ENCODE measurements around the gene TSTD1.

The TSTD1 gene

DNA sequence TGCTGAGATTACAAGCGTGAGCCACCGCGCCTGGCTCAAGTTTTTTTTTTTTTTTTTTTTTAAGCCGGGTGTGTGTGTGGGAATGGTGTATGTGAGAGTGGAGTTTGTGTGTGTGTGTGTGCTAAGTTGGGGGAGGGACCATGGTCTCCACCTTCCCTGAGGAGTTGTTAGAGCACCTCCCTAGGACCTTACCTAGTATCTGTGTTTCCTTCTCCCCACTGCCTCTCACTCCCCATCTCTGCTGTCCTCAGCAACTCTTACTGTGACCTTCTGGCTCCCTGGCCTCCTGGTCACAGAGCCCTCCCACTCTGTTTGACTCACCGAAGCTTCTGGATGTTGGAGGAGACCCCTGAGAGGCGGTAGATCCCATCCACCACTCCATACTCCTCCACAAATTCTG is 20.5 kb upstream of the TSTD1 start:
- H3K4me3 ChIP-seq: no peak overlapping the region
- no peak overlapping the region for H3K9ac ChIP-seq (ENCODE audit: insufficient read length)
- TF ChIP-seq POLR2AphosphoS5 (IDR thresholded peaks at IDR 0.05; ENCODE audit: borderline replicate concordance, low read depth, low read length) (no peak), EZH2 (IDR thresholded peaks at IDR 0.05) (no peak), FOXP2 (optimal IDR thresholded peaks at IDR 0.05; ENCODE audit: control extremely low read depth, extremely low read length, insufficient read depth) (no peak)
- no peaks in the 10 kb centered on the region for H3K36me3 ChIP-seq (ENCODE audit: insufficient read depth, low read length)
- H3K27ac ChIP-seq: no peak overlapping the region
- DNase-seq (ENCODE audit: low read depth, low spot score): no peak
- H3K9me3 ChIP-seq (ENCODE audit: low read depth, low read length): no peaks in the 10 kb centered on the region

DNA sequence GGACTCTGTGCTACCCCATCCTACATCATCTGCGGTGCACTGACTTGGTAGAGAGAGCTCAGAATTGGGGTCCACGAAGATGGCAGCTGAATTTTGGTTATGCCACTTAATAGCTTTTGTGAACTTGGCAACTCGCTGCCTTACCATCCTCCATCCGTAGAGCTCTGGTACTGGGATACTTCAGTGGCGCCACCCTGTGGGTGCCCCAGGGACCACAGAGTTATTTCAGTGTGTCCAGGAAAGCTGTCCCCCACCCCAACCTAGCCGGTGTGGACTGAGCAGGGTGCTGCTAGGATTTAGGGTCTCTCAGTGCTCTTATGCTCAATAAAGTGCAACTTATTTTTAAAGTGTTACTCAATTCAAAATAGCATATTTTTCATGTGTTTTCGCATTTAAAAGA is 16.0 kb upstream of the TSTD1 start:
- Histone ChIP-seq H3K36me3 (ENCODE audit: insufficient read depth, low read length) (no peaks in the 10 kb centered on the region), H3K9ac (ENCODE audit: insufficient read length) (no peak overlapping the region), H3K27ac (no peak overlapping the region), H3K4me3 (no peak overlapping the region), H3K9me3 (ENCODE audit: low read depth, low read length) (no peaks in the 10 kb centered on the region)
- TF ChIP-seq FOXP2 (optimal IDR thresholded peaks at IDR 0.05; ENCODE audit: control extremely low read depth, extremely low read length, insufficient read depth) (no peak), EZH2 (IDR thresholded peaks at IDR 0.05) (no peak), POLR2AphosphoS5 (IDR thresholded peaks at IDR 0.05; ENCODE audit: borderline replicate concordance, low read depth, low read length) (no peak)
- DNase-seq (ENCODE audit: low read depth, low spot score): no peak

DNA sequence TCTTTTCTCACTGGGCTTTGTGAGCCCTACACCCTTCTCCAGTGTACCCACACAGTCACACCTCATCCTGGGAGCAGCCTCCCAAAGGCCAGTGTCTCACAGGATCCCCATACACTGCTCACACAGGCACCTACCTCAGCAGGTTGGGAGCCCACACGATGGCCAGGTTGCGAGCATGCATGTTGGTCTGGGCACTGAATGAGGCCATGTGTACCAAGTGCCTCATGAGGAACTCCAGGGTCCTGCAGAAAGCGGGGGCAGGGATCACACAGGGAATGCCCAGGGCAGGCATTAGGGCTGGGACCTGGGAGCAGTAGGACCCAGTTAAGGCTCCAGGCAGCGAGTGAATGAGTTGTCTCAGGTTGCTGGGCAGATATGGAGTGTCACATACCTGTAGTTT is 15.5 kb upstream of the TSTD1 start:
- Histone ChIP-seq H3K9ac (ENCODE audit: insufficient read length) (no peak overlapping the region), H3K36me3 (ENCODE audit: insufficient read depth, low read length) (no peaks in the 10 kb centered on the region), H3K27ac (no peak overlapping the region), H3K9me3 (ENCODE audit: low read depth, low read length) (no peaks in the 10 kb centered on the region), H3K4me3 (no peak overlapping the region)
- TF ChIP-seq EZH2 (IDR thresholded peaks at IDR 0.05) (no peak), POLR2AphosphoS5 (IDR thresholded peaks at IDR 0.05; ENCODE audit: borderline replicate concordance, low read depth, low read length) (no peak), FOXP2 (optimal IDR thresholded peaks at IDR 0.05; ENCODE audit: control extremely low read depth, extremely low read length, insufficient read depth) (no peak)
- DNase-seq (ENCODE audit: low read depth, low spot score): no peak

DNA sequence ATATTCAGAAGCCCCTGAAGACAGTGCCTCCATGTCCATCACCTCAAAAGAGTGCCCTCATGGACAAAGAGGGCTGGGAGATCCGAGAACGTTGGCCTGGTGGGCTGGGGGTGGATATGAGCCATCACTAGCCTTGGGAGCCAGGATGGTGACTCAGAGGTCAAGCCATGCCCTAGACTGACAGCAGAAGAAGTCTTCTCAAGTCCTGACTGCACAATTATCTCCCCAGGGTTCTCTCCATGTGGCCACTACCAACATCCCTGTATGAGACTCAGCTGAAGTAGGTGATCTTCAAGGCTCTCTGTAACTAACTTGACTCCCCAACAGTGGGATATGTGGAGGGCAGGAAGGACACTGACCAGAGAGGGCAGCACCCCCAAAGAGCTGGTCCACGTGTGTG is 14.1 kb upstream of the TSTD1 start:
- Histone ChIP-seq H3K9me3 (ENCODE audit: low read depth, low read length) (no peaks in the 10 kb centered on the region), H3K27ac (no peak overlapping the region), H3K9ac (ENCODE audit: insufficient read length) (no peak overlapping the region), H3K4me3 (no peak overlapping the region), H3K36me3 (ENCODE audit: insufficient read depth, low read length) (no peaks in the 10 kb centered on the region)
- no peak for TF ChIP-seq EZH2 (IDR thresholded peaks at IDR 0.05)
- no peak for TF ChIP-seq POLR2AphosphoS5 (IDR thresholded peaks at IDR 0.05; ENCODE audit: borderline replicate concordance, low read depth, low read length)
- TF ChIP-seq FOXP2 (optimal IDR thresholded peaks at IDR 0.05; ENCODE audit: control extremely low read depth, extremely low read length, insufficient read depth): no peak
- DNase-seq (ENCODE audit: low read depth, low spot score): no peak

DNA sequence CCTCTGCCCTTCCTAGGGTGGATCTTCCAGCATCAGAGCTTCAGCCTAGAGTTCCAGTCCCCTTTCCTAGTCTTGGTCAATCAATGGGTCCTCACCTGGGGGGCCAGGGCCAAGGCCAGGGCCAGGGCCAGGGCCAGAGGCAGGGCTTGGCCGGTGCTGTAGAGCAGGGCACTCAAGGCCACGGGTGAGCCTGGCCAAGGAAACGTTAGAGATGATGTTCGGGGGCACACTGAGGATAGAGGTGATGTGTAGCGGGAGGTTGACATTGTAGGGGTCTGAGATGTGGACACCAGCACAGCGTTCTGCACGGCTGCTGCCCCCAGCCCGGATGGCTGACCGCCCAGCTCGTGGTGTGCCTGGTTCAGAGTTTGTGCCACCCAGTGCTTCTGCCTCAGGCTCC is 12.5 kb upstream of the TSTD1 start:
- Histone ChIP-seq H3K9ac (ENCODE audit: insufficient read length) (no peak overlapping the region), H3K36me3 (ENCODE audit: insufficient read depth, low read length) (no peaks in the 10 kb centered on the region), H3K9me3 (ENCODE audit: low read depth, low read length) (no peaks in the 10 kb centered on the region), H3K4me3 (no peak overlapping the region), H3K27ac (no peak overlapping the region)
- DNase-seq (ENCODE audit: low read depth, low spot score): no peak
- no peak for TF ChIP-seq FOXP2 (optimal IDR thresholded peaks at IDR 0.05; ENCODE audit: control extremely low read depth, extremely low read length, insufficient read depth)

DNA sequence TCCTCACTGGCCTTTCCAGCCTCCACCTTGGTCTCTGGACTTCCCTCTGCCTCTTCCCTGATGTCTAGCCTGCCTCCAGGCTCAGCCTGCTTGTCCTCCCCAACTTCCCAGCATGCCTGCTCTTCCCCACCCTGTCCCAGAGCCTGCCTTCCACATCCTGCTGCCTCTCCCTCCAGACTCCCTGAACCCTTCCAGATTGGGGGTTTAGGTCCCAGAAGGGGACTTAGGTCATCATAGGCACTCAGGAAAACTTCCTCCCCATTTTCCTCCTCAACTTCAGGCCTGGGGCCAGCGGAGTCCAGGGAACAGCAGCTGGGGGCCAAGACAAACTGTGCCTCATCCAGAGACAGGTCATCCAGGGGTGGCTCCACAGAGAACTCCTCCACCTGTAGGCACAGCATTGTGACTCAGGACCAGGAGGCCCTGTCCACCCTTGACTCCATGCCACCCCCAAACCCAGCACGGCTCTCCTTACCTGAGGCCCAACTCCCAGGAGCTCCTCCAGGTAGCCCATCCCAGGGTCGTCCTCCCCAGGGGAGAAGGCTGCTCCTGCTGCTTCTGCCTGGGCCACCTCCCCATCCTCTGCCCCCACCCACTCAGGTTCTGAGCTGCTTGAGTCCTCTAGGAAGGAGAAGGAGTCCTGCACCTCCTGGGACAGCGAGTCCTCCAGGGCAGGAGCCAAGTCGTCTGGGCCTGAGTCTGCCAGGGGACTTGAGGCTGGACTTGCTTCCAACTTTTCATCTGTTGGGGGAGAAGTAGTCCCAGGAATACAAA is 10.4 kb upstream of the TSTD1 start:
- Histone ChIP-seq H3K9me3 (ENCODE audit: low read depth, low read length) (no peaks in the 10 kb centered on the region), H3K27ac (no peak overlapping the region), H3K36me3 (ENCODE audit: insufficient read depth, low read length) (no peaks in the 10 kb centered on the region), H3K9ac (ENCODE audit: insufficient read length) (no peak overlapping the region), H3K4me3 (no peak overlapping the region)
- no peak for DNase-seq (ENCODE audit: low read depth, low spot score)
- no peak for TF ChIP-seq EZH2 (IDR thresholded peaks at IDR 0.05)
- no peak for TF ChIP-seq FOXP2 (optimal IDR thresholded peaks at IDR 0.05; ENCODE audit: control extremely low read depth, extremely low read length, insufficient read depth)
- TF ChIP-seq POLR2AphosphoS5 (IDR thresholded peaks at IDR 0.05; ENCODE audit: borderline replicate concordance, low read depth, low read length): no peak

DNA sequence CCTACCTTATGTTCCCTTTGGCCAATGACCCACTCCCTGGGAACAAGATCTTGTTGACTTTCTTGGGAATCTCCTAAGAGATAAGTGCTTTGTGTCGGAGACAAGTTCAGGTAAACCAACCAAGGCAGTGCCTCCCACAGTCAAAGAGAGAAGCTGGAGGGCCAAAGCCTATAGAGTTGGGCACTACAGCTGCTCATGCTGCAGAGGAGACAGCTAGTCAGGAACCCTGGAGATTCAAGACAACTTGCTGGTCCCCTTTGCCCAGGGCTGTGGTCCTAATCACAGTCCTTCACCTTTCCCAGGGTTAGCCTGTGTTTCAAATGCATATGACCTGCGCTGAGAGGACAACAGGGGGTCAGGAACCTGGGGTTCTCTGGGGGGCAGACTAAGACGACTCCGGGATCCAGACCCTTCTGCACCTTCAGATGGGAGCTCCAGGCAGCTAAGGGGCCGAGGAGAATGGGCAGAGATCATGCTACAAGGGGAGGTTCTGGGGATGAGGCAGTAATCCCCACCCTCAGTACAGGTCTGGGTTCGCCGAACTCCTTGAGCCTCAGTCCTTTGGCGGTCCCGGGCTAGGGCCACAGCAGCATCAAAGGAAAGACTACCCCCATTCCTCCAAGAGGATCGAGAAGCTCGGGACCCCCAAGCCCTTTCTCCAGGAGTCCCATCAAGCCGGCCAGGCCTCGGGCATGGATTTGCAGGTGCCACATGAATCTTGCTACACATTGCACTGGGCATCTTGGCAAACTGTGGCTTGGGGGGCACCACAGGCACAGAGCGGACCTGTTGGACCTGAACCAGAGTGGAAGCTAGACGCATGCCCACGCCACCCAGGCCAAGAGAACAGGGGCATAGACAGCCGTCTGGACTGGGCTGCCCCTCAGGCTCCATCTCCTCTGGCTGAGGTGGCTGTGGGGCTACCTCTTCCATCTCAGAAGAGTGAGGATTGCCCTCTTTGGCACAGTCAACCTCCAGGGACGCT is 9.0 kb upstream of the TSTD1 start:
- Histone ChIP-seq H3K4me3 (no peak overlapping the region), H3K9me3 (ENCODE audit: low read depth, low read length) (no peaks in the 10 kb centered on the region), H3K27ac (no peak overlapping the region), H3K9ac (ENCODE audit: insufficient read length) (no peak overlapping the region), H3K36me3 (ENCODE audit: insufficient read depth, low read length) (peaks cover 5% of the 10 kb centered on the region; the same call in 1 of the 2 replicates)
- TF ChIP-seq FOXP2 (optimal IDR thresholded peaks at IDR 0.05; ENCODE audit: control extremely low read depth, extremely low read length, insufficient read depth): no peak
- TF ChIP-seq EZH2 (IDR thresholded peaks at IDR 0.05): no peak
- no peak for TF ChIP-seq POLR2AphosphoS5 (IDR thresholded peaks at IDR 0.05; ENCODE audit: borderline replicate concordance, low read depth, low read length)
- DNase-seq (ENCODE audit: low read depth, low spot score): no peak

DNA sequence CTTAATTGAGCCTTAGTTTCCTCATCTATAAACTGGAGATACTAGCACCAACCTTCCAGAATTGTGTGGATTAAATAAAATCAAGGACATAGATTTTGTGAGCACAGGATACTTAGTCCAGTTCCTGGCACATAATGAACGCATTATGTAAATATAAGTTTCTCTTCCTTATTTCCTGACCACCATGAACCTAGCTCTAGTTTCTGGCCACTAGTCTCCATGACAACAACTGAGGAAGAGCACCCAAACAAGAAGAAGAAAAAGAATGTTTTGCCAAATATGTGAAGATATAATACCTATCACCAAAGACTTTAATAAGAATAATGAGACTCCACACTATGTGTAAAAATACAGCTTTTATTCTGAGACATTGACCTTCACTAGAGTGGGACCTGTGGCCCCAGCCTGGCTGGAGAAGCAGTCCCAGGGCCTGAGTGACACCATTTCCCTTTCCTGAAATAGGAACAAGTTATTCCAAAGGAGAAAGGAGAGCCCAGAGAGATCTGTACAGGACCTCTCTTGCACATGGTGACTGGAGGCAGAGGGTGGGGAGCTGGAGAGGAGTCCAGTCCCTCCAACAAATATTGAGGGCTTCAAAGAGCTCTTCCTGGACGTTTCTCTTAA is 8.0 kb upstream of the TSTD1 start:
- TF ChIP-seq FOXP2 (optimal IDR thresholded peaks at IDR 0.05; ENCODE audit: control extremely low read depth, extremely low read length, insufficient read depth) (no peak), POLR2AphosphoS5 (IDR thresholded peaks at IDR 0.05; ENCODE audit: borderline replicate concordance, low read depth, low read length) (no peak), EZH2 (IDR thresholded peaks at IDR 0.05) (no peak)
- peaks cover 15% of the 10 kb centered on the region; the same call in 1 of the 2 replicates for H3K36me3 ChIP-seq (ENCODE audit: insufficient read depth, low read length)
- peak overlapping the region; percentile 95 for H3K27ac ChIP-seq
- peak overlapping the region; percentile 80 for H3K4me3 ChIP-seq
- no peak for DNase-seq (ENCODE audit: low read depth, low spot score)
- no peaks in the 10 kb centered on the region for H3K9me3 ChIP-seq (ENCODE audit: low read depth, low read length)
- no peak overlapping the region for H3K9ac ChIP-seq (ENCODE audit: insufficient read length)
